ENCODE measurements around the gene ELAPOR2. TPM values are rescaled to one million over a fixed set of nuclear protein-coding genes. Genes with fewer than 3 reads are reported as not detected.

The ELAPOR2 gene
- total and polyA plus RNA-seq, 9 donors = 2.0 to 11.3 (median 6.1) TPM

- Histone ChIP-seq H3K4me3 (no peak overlapping the region), H3K27me3 (no peaks in the 10 kb centered on the region), H3K4me1 (ENCODE audit: insufficient read depth) (no peaks in the 10 kb centered on the region), H3K36me3 (no peaks in the 10 kb centered on the region), H3K9me3 (no peaks in the 10 kb centered on the region), H3K27ac (no peak overlapping the region)
- TF ChIP-seq, protein P1, sequence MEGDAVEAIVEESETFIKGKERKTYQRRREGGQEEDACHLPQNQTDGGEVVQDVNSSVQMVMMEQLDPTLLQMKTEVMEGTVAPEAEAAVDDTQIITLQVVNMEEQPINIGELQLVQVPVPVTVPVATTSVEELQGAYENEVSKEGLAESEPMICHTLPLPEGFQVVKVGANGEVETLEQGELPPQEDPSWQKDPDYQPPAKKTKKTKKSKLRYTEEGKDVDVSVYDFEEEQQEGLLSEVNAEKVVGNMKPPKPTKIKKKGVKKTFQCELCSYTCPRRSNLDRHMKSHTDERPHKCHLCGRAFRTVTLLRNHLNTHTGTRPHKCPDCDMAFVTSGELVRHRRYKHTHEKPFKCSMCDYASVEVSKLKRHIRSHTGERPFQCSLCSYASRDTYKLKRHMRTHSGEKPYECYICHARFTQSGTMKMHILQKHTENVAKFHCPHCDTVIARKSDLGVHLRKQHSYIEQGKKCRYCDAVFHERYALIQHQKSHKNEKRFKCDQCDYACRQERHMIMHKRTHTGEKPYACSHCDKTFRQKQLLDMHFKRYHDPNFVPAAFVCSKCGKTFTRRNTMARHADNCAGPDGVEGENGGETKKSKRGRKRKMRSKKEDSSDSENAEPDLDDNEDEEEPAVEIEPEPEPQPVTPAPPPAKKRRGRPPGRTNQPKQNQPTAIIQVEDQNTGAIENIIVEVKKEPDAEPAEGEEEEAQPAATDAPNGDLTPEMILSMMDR (IDR thresholded peaks at IDR 0.05) = no peak
- TF ChIP-seq EP300 (IDR thresholded peaks at IDR 0.05) (no peak), POLR2A (IDR thresholded peaks at IDR 0.05) (no peak)
- intact Hi-C loops (cut with DNase I) = no loop called here
- no peak for DNase-seq
- WGBS, 3 donors = 84 to 91% (median 90%) methylated on average over 5 of the region's 5 CpGs
These were observed 24.5 kb upstream of the ELAPOR2 start for GRCh38 chr7:87083865-87084519.

- H3K9me3 ChIP-seq = no peaks in the 10 kb centered on the region
- TF ChIP-seq EP300 (IDR thresholded peaks at IDR 0.05) (no peak), POLR2A (IDR thresholded peaks at IDR 0.05) (no peak)
- TF ChIP-seq, protein P1 (IDR thresholded peaks at IDR 0.05) = no peak
- DNase-seq = no peak
- H3K27me3 ChIP-seq = no peaks in the 10 kb centered on the region
- H3K4me3 ChIP-seq = no peak overlapping the region
- no peak overlapping the region for H3K27ac ChIP-seq
- WGBS, 3 donors = 83 to 93% (median 85%) methylated on average over 5 of the region's 5 CpGs
- no peaks in the 10 kb centered on the region for H3K4me1 ChIP-seq (ENCODE audit: insufficient read depth)
- H3K36me3 ChIP-seq = no peaks in the 10 kb centered on the region
- intact Hi-C loops (cut with DNase I) = no loop called here
These were observed 23.2 kb upstream of the ELAPOR2 start for GRCh38 chr7:87082675-87083074.

DNA sequence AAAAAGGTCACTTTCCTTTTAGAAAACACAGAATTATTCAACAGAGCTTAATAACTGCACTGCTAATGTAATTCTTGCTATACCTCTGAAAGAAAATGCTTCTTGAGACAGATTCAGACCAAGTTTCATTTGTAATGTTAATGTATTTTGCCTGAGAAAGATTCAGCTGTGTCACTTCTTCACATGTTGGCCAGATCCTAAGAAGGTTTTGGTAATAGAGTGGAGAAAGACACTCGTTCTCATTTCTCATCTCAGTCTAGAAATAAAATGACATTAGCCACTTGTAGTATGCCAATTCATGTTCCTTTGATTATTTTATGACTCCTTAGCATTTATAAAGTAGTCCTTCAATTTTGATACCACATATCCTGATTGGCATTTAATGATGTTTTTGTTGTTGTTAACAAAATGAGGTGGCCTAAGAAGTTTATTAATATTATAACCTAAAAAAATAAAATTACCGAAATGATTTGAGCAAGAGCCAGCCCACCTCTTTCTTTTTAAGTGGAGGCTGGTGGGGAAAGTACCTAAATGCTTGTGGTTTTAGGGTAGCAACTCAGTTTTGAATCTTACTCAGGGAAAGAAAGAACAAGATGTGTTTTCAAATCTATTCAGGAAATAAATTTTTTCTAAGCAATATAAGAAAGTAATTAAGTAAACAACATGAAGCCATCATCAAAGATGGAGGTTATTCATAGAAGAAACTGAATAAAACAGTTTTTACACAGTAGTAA lies 16.4 kb upstream of the ELAPOR2 start:
- Histone ChIP-seq H3K9me3 (no peaks in the 10 kb centered on the region), H3K4me3 (no peak overlapping the region), H3K4me1 (ENCODE audit: insufficient read depth) (no peaks in the 10 kb centered on the region), H3K36me3 (no peaks in the 10 kb centered on the region), H3K27me3 (no peaks in the 10 kb centered on the region), H3K27ac (no peak overlapping the region)
- no peak for DNase-seq
- WGBS, 3 donors = 58 to 67% (median 60%) methylated on average over 2 of the region's 2 CpGs
- TF ChIP-seq EP300 (IDR thresholded peaks at IDR 0.05) (no peak), POLR2A (IDR thresholded peaks at IDR 0.05) (no peak)
- TF ChIP-seq, protein P1 (IDR thresholded peaks at IDR 0.05) = no peak
- intact Hi-C loops (cut with DNase I) = no loop called here

GRCh38 chr7:87067788-87068187 lies 8.3 kb upstream of the ELAPOR2 start:
- intact Hi-C loops (cut with DNase I) = no loop called here
- no peak overlapping the region for H3K27ac ChIP-seq
- no peaks in the 10 kb centered on the region for H3K36me3 ChIP-seq
- no peaks in the 10 kb centered on the region for H3K4me1 ChIP-seq (ENCODE audit: insufficient read depth)
- TF ChIP-seq POLR2A (IDR thresholded peaks at IDR 0.05) = no peak
- TF ChIP-seq EP300 (IDR thresholded peaks at IDR 0.05) = no peak
- TF ChIP-seq, protein P1 (IDR thresholded peaks at IDR 0.05) = no peak
- H3K4me3 ChIP-seq = no peak overlapping the region
- H3K9me3 ChIP-seq = no peaks in the 10 kb centered on the region
- H3K27me3 ChIP-seq = no peaks in the 10 kb centered on the region
- no peak for DNase-seq
